SK-N-SH (cell line): ENCODE results near the gene LSMEM2. TPM values are rescaled to one million over a fixed set of nuclear protein-coding genes. Genes with fewer than 3 reads are reported as not detected.
"Not testable (repeated sequence)": the region's sequence is repeated elsewhere in the genome, so short reads cannot be mapped to it uniquely, and the experiment has no call there.

Source experiments
- CTCF ChIA-PET: fragments of 300-600, 350-600 bp; formaldehyde crosslinking; extraction: SDS; loops from one replicate; lab custom pipeline; 2021; lab: Yijun Ruan, JAX
- POLR2A ChIA-PET: fragments of 350-600 bp; sonication (Branson Sonifier 250); formaldehyde crosslinking; extraction: SDS; loops from one replicate; lab custom pipeline; 2020; ENCODE audit warnings: antibody characterized with exemption, inconsistent platforms; lab: Yijun Ruan, JAX
- DNase-seq: peaks from one replicate; pipeline ENCODE4 v3.0.0; 2012
- H2AFZ ChIP-seq: fragments of 200-600 bp; sonication (generic); 2 replicates; pipeline ENCODE4 v1.8.1; 2016; ENCODE audit warnings: antibody characterized with exemption, mild to moderate bottlenecking, low read depth
- H3F3A ChIP-seq: fragments of 200-600 bp; sonication (generic); replicated peaks from 2 replicates; pipeline ENCODE3; 2016; ENCODE audit warnings: antibody characterized with exemption, mild to moderate bottlenecking; ENCODE audit not compliant: insufficient read depth
- H3K27ac ChIP-seq, 2 experiments: fragments of 200-500 bp in 1 of 2; fragments of 200-600 bp in 1 of 2; sonication (Bioruptor generic) in 1 of 2; sonication (generic), shearing (Covaris generic) in 1 of 2; 2 replicates each; pipeline versions ENCODE4 v1.5.1 to v1.6.1; 2014 to 2016; ENCODE audit warnings: low read depth in 2 of 2, inconsistent platforms in 1 of 2, low read length in 1 of 2, mild to moderate bottlenecking in 1 of 2, mixed read lengths in 1 of 2
- H3K27me3 ChIP-seq: fragments of 200-600 bp; sonication (generic), shearing (Covaris generic); 2 replicates; pipeline ENCODE4 v1.6.1; 2016; ENCODE audit warnings: mixed run types; ENCODE audit not compliant: insufficient read depth
- H3K36me3 ChIP-seq, 2 experiments: fragments of 200-500 bp in 1 of 2; fragments of 200-600 bp in 1 of 2; sonication (Bioruptor generic) in 1 of 2; sonication (generic) in 1 of 2; replicated peaks in 1 of 2; 2 replicates each; pipeline versions ENCODE3 to v1.5.1; 2014 to 2016; ENCODE audit warnings: low read length in 1 of 2, mild to moderate bottlenecking in 1 of 2; ENCODE audit not compliant: insufficient read depth in 2 of 2, control insufficient read depth in 1 of 2
- H3K4me1 ChIP-seq, 2 experiments: fragments of 200-500 bp in 1 of 2; fragments of 200-600 bp in 1 of 2; sonication (Bioruptor generic) in 1 of 2; sonication (generic), shearing (Covaris generic) in 1 of 2; 2 replicates each; pipeline versions ENCODE4 v1.5.1 to v1.6.1; 2014 to 2016; ENCODE audit warnings: low read depth in 1 of 2, low read length in 1 of 2, mixed run types in 1 of 2; ENCODE audit not compliant: insufficient read depth in 2 of 2, control insufficient read depth in 1 of 2
- H3K4me2 ChIP-seq: fragments of 200-600 bp; sonication (generic), shearing (Covaris generic); 2 replicates; pipeline ENCODE4 v1.6.1; 2017; ENCODE audit warnings: mixed run types
- H3K4me3 ChIP-seq, 2 experiments: fragments of 200-500 bp in 1 of 2; fragments of 200-600 bp in 1 of 2; sonication (Bioruptor generic) in 1 of 2; sonication (generic), shearing (Covaris generic) in 1 of 2; 2 replicates each; pipeline versions ENCODE4 v1.5.1 to v1.8.1; 2014 to 2016; ENCODE audit warnings: low read depth in 2 of 2, inconsistent platforms in 1 of 2, low read length in 1 of 2, mild to moderate bottlenecking in 1 of 2, mixed read lengths in 1 of 2, moderate library complexity in 1 of 2
- H3K79me2 ChIP-seq: fragments of 200-600 bp; sonication (generic); 2 replicates; pipeline ENCODE4 v1.8.1; 2017; ENCODE audit warnings: mild to moderate bottlenecking; ENCODE audit not compliant: insufficient read depth
- H3K9ac ChIP-seq: fragments of 200-600 bp; sonication (generic); 2 replicates; pipeline ENCODE4 v1.6.1; 2017; ENCODE audit warnings: mixed run types
- H3K9me2 ChIP-seq: fragments of 200-600 bp; sonication (generic); 2 replicates; pipeline ENCODE4 v1.6.1; 2017; ENCODE audit warnings: mixed run types
- H3K9me3 ChIP-seq: fragments of 200-600 bp; sonication (generic); 2 replicates; pipeline ENCODE4 v1.6.1; 2017; ENCODE audit warnings: mixed run types, mild to moderate bottlenecking, moderate library complexity
- H4K20me1 ChIP-seq: fragments of 200-600 bp; sonication (generic); 2 replicates; pipeline ENCODE4 v1.6.1; 2017; ENCODE audit warnings: mild to moderate bottlenecking, mixed run types; ENCODE audit not compliant: insufficient read depth
- EP300 ChIP-seq, 2 experiments: IDR thresholded peaks; 2 replicates each; pipeline versions ENCODE4 v1.4.0 to v1.6.1; 2012; ENCODE audit warnings: borderline replicate concordance in 1 of 2, low read depth in 1 of 2, low read length in 1 of 2
- EZH2phosphoT487 ChIP-seq: fragments of 200-600 bp; sonication (generic); IDR thresholded peaks from 2 replicates; pipeline ENCODE4 v1.6.1; 2017; ENCODE audit warnings: low read depth, mixed run types, mild to moderate bottlenecking, antibody characterized with exemption, moderate library complexity, borderline replicate concordance
- GABPA ChIP-seq: IDR thresholded peaks from 2 replicates; pipeline ENCODE4 v1.4.0; 2012; ENCODE audit warnings: low read depth, mild to moderate bottlenecking
- IRF3 ChIP-seq: fragments of 150-350 bp; IDR thresholded peaks from 2 replicates; pipeline ENCODE4 v1.6.1; 2016; ENCODE audit warnings: mild to moderate bottlenecking, low read depth, low read length
- MXI1 ChIP-seq: IDR thresholded peaks from 2 replicates; pipeline ENCODE4 v1.6.1; 2012; ENCODE audit warnings: mild to moderate bottlenecking, low read depth, low read length, improper control_type of control experiment
- POLR2AphosphoS5 ChIP-seq: IDR thresholded peaks from 2 replicates; pipeline ENCODE4 v1.6.1; 2012; ENCODE audit warnings: low read depth, low read length
- RXRA ChIP-seq: IDR thresholded peaks from 2 replicates; pipeline ENCODE4 v1.4.0; 2012; ENCODE audit warnings: low read depth, mild to moderate bottlenecking, borderline replicate concordance
- SIN3A ChIP-seq: IDR thresholded peaks from 2 replicates; pipeline ENCODE4 v1.6.1; 2012; ENCODE audit warnings: low read depth, mild to moderate bottlenecking, low read length, moderate library complexity, borderline replicate concordance
- WGBS: methylation state at CpG from one replicate; pipeline ENCODE4 v1.1.6; 2017; ENCODE audit warnings: low lambda C conversion rate; 5-methylcytosine and 5-hydroxymethylcytosine counted together
- polyA plus RNA-seq, 3 experiments: library from polyadenylated mRNA; depleted of rRNA; stranded (reverse); fragments of >200 nt; gene quantifications; 2 replicates each; pipeline ENCODE4 v1.2.3, GENCODE V29; 2012

The LSMEM2 gene
- polyA plus RNA-seq, 1 of the 3 experiments (the other 2 are of a cell fraction), result 0.03 TPM

DNA sequence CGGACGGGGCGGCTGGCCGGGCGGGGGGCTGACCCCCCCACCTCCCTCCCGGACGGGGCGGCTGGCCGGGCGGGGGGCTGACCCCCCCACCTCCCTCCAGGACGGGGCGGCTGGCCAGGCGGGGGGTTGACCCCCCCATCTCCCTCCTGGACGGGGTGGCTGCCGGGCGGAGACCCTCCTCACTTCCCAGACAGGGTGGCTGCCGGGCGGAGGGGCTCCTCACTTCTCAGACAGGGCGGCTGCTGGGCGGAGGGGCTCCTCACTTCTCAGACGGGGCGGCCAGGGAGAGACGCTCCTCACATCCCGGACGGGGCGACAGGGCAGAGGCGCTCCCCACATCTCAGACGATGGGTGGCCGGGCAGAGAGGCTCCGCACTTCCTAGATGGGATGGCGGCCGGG, 33.2 kb downstream of the LSMEM2 start:
- H3K9me3 ChIP-seq, CTCF ChIA-PET, H3K4me3 ChIP-seq, H3K27me3 ChIP-seq, H3K27ac ChIP-seq, H4K20me1 ChIP-seq, POLR2A ChIA-PET, H3K79me2 ChIP-seq, H3K9me2 ChIP-seq, H3K4me2 ChIP-seq, DNase-seq, H2AFZ ChIP-seq, H3K9ac ChIP-seq, H3K4me1 ChIP-seq: not testable (repeated sequence)
- Histone ChIP-seq H3F3A (peaks cover 17% of the 10 kb centered on the region), H3K36me3 (peaks cover under 1 to 16% of the 10 kb centered on the region in 2 experiments)
- WGBS, result 100% methylated on average over 2 of the region's 32 CpGs

GRCh38 chr3:50314342-50314741, 35.5 kb downstream of the LSMEM2 start:
- 100% methylated on average over 1 of the region's 3 CpGs for WGBS
- no peak overlapping the region for H3K27ac ChIP-seq
- no peak overlapping the region for H2AFZ ChIP-seq
- H3K36me3 ChIP-seq, result peaks cover 15 to 23% of the 10 kb centered on the region in 2 experiments
- no peak overlapping the region for H3K4me3 ChIP-seq
- TF ChIP-seq SIN3A (no peak), MXI1 (no peak), GABPA (no peak)
- TF ChIP-seq, all 33 proteins: peak for 0
- peaks cover 14% of the 10 kb centered on the region for H3F3A ChIP-seq
- peaks cover 22% of the 10 kb centered on the region for H3K79me2 ChIP-seq
- H3K9me2 ChIP-seq, result no peaks in the 10 kb centered on the region
- peaks cover 1% of the 10 kb centered on the region; the same call in 1 of the 2 replicates for H3K9me3 ChIP-seq
- peaks cover 0 to 16% of the 10 kb centered on the region in 2 experiments; a peak in 1 of 4 replicates for H3K4me1 ChIP-seq
- ChIA-PET CTCF (interaction anchor here (1.0 to 1.3 kb wide), 2 partner anchors 10 to 122 kb away, joined by 3 to 5 read pairs; no protein-coding TSS in a partner anchor), POLR2A (interaction anchor here (1.1 to 1.5 kb wide), 2 partner anchors 15 to 255 kb away, joined by 4 read pairs; partner anchors contain the start of genes HEMK1, HYAL3 and NAA80)
- no peaks in the 10 kb centered on the region for H4K20me1 ChIP-seq
- DNase-seq, result no peak
- no peak overlapping the region for H3K9ac ChIP-seq
- H3K27me3 ChIP-seq, result no peaks in the 10 kb centered on the region
- no peak overlapping the region for H3K4me2 ChIP-seq

DNA sequence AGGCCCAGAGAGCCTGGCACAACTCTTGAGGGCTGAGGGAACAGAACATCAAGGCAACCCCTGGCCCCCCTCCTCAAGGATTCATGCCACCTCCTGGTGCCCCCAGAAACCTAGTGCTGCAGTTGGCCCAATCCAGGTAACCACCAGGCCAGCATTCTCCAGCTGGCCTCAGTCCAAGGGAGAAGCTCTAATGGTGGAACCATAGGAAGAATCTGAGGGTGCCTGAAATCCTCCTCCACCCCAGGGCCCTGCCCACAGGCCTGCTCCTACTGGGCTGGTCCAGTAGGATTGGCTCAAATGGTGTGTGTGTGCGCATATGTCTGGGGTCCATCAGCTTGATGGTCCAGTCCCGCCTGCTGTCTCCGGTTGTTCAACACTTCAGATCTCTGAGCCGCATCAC, 35.9 kb downstream of the LSMEM2 start:
- no peak overlapping the region for H3K9ac ChIP-seq
- H3F3A ChIP-seq, result peaks cover 11% of the 10 kb centered on the region
- no peaks in the 10 kb centered on the region for H3K9me2 ChIP-seq
- POLR2A ChIA-PET, result interaction anchor here (1.0 to 1.5 kb wide), 3 partner anchors 13 to 254 kb away, joined by 4 read pairs; partner anchors contain the start of genes HEMK1, HYAL3, NAA80 and TUSC2
- H2AFZ ChIP-seq, result no peak overlapping the region
- H3K4me3 ChIP-seq, result no peak overlapping the region
- peaks cover 15 to 27% of the 10 kb centered on the region in 2 experiments for H3K36me3 ChIP-seq
- no peaks in the 10 kb centered on the region for H3K9me3 ChIP-seq
- WGBS, result 100% methylated on average over 3 of the region's 4 CpGs
- no peaks in the 10 kb centered on the region for H4K20me1 ChIP-seq
- no peaks in the 10 kb centered on the region for H3K27me3 ChIP-seq
- H3K79me2 ChIP-seq, result peaks cover 27% of the 10 kb centered on the region
- DNase-seq, result no peak
- CTCF ChIA-PET, result interaction anchor here (0.8 to 1.0 kb wide), 2 partner anchors 9 to 123 kb away, joined by 3 read pairs; no protein-coding TSS in a partner anchor
- no peak for TF ChIP-seq RXRA
- no peak for TF ChIP-seq POLR2AphosphoS5
- no peak for TF ChIP-seq IRF3
- no peak for TF ChIP-seq EZH2phosphoT487
- TF ChIP-seq EP300 (IDR thresholded peaks at IDR 0.05; ENCODE audit: borderline replicate concordance in 1 of 2, low read depth in 1 of 2, low read length in 1 of 2), result no peak
- H3K27ac ChIP-seq, result no peak overlapping the region
- no peak overlapping the region for H3K4me2 ChIP-seq
- peaks cover 0 to 21% of the 10 kb centered on the region in 2 experiments; a peak in 1 of 4 replicates for H3K4me1 ChIP-seq
